GM18873 (cell line): Measurements from ENCODE around the gene IRF2BPL.

ENCODE experiments used
- ATAC-seq: cut with Tn5 transposase; IDR thresholded peaks from one replicate; pipeline ENCODE4 v1.9.1; 2021; ENCODE audit warnings: mild to moderate bottlenecking, moderate library complexity, moderate number of reproducible peaks; ENCODE audit not compliant: unreplicated experiment, low FRiP score

Gene IRF2BPL

GRCh38 chr14:77014734-77015133 lies 13.8 kb downstream of the IRF2BPL start:
- ATAC-seq = no peak

GRCh38 chr14:77014004-77014604 lies 14.4 kb downstream of the IRF2BPL start:
- ATAC-seq = no peak

- ATAC-seq = no peak
Observed at GRCh38 chr14:77012193-77012765, 16.2 kb downstream of the IRF2BPL start.

- ATAC-seq = no peak
Observed at GRCh38 chr14:77011245-77011644, 17.3 kb downstream of the IRF2BPL start.

GRCh38 chr14:77009014-77009413 lies 19.5 kb downstream of the IRF2BPL start:
- ATAC-seq = no peak

GRCh38 chr14:77008541-77008940 lies 20.0 kb downstream of the IRF2BPL start:
- ATAC-seq = no peak

- ATAC-seq = no peak
Observed at GRCh38 chr14:77007975-77008421, 20.5 kb downstream of the IRF2BPL start.

GRCh38 chr14:77007183-77007974 lies 21.1 kb downstream of the IRF2BPL start:
- ATAC-seq = no peak

GRCh38 chr14:77006132-77006531 lies 22.4 kb downstream of the IRF2BPL start:
- ATAC-seq = no peak

GRCh38 chr14:77005559-77005958 lies 22.9 kb downstream of the IRF2BPL start:
- ATAC-seq = no peak

- ATAC-seq = no peak
Observed at GRCh38 chr14:77004711-77005460, 23.6 kb downstream of the IRF2BPL start.

- ATAC-seq = no peak
Observed at GRCh38 chr14:77003960-77004710, 24.4 kb downstream of the IRF2BPL start.

- ATAC-seq = no peak
Observed at GRCh38 chr14:77002889-77003288, 25.6 kb downstream of the IRF2BPL start.

- no peak for ATAC-seq
Observed at GRCh38 chr14:77002335-77002734, 26.2 kb downstream of the IRF2BPL start.

- no peak for ATAC-seq
Observed at GRCh38 chr14:77000340-77001270, 27.9 kb downstream of the IRF2BPL start.

GRCh38 chr14:76998910-76999309 lies 29.6 kb downstream of the IRF2BPL start:
- no peak for ATAC-seq

- no peak for ATAC-seq
Observed at GRCh38 chr14:76997257-76997970, 31.1 kb downstream of the IRF2BPL start.

- ATAC-seq = no peak
Observed at GRCh38 chr14:76996563-76997146, 31.9 kb downstream of the IRF2BPL start.
